GM21390 (cell line): ENCODE results near the gene SELENON.

Experiments used
- ATAC-seq: cut with Tn5 transposase; IDR thresholded peaks from one replicate; pipeline ENCODE4 v1.9.1; 2021; ENCODE audit not compliant: unreplicated experiment

SELENON gene

DNA sequence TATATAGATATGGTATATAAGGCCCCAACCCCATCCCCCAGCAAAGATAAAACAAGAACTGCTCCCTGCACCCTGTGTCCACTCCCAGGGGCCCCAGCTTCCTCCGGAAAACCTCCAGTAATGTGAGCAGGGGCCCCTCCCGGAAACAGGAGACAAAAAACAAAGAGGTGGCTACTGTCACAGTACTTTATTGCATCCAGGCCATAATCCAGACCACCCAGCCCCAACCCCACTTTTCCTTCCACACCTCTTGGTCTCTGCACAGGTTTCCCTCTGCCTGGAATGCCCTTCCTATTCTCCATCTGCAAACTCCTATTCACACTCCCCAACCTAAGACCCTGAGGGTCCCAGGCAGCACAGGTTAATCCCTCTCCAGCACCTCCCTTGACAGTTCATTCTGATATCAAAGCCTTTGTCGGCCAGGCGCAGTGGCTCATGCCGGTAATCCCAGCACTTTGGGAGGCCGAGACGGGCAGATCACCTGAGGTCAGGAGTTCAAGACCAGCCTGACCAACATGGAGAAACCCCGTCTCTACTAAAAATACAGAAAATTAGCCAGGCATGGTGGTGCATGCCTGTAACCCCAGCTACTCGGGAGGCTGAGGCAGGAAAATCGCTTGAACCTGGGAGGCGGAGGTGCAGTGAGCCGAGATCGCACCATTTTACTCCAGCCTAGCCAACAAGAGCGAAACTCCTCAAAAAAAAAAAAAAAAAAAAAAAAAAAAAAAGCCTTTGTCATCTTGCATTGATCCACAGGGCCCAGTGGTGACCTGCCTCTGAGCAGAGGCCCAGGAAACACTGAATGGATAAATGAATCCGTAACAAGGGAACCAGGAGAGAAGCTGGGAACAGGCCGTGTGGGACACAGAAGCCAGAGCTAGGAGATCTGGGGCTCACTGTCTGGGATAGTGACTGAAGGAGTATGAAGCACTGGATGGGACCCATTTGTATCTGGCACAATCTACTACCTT lies 61.6 kb downstream of the SELENON start:
- no peak for ATAC-seq

DNA sequence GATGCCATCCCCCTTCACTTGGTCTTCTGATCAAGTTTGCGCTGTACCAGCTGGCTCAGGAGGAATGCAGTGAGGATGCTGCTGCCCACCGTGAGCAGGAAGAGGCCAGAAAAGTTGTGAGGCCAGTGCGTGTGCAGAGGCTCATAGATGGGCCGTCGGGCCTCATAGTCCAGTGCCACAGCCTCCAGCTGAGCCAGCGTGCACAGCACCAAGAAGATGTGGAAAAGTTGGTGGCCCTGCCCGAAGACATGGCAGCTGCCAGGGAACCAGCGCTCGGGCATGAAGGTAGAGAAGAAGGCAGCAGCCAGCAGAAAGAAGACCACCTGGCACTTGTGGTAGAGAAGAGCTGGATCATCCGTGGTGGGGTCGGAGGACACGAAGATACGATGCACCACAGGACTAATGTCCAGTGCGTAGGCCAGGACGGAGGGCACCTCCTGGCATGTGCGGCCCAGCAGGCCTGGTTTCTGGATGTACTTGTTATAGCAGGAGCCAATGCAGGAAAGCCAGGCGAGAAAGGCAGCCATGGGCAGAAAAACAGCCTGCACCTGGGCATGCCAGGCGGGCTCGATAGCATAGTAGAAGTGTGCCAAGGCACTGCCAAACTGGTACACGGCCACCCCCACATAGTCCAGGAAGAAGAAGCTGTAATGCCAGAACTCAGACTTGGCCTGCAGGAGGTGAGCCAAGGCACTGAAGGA lies 62.9 kb downstream of the SELENON start:
- no peak for ATAC-seq

DNA sequence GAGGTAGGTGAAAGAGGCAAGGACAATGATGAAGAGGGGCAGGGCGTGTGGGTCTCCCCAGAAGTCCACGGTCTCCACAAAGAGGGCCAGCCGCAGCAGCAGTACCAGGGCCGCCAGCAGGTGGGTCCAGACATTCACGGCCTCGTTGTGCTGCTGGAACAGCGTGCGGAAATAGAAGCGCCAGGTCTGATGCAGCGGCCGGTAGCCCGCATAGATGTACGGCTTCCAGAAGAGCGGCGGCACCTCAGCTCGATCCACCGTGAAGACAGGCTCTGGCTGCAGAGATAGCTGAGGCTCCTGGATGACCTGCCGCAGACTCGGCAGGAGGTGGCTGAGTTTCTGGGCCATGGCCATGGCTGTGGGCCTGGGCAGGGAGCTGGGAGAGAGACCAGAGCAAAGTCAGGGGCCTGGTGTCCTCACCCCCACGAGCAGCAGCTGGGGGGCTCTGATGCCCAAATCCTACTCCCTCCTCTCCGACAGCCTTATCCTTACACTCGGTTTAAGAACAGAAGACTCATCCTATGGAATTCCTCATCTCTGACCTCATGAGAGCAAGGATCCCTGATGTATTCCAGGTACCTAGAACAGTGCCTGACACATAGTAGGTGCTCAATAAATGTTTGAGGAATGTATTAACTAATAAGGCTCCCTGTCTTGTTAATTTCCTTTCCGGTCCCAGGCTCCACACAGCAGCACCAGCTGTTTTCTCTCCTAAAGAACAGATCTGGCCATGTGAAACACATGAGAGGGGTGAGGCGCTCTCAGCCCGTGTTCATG lies 63.7 kb downstream of the SELENON start:
- no peak for ATAC-seq

DNA sequence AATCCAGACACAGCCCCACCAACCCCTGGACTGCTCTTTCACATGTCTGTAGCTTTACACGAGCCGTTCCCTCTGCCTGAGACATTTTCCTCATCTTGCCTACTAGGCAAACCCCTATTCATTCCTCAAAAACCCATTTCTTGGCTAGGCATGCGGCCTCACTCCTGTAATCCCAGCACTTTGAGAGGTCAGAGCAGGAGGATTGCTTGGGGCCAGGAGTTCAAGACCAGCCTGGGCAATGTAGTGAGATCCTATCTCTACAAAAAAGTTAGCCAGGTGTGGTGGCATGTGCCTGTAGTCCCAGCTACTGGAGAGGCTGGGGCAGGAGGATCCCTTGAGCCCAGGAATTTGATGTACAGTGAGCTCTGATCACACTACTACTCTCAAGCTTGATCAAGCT lies 64.4 kb downstream of the SELENON start:
- no peak for ATAC-seq

DNA sequence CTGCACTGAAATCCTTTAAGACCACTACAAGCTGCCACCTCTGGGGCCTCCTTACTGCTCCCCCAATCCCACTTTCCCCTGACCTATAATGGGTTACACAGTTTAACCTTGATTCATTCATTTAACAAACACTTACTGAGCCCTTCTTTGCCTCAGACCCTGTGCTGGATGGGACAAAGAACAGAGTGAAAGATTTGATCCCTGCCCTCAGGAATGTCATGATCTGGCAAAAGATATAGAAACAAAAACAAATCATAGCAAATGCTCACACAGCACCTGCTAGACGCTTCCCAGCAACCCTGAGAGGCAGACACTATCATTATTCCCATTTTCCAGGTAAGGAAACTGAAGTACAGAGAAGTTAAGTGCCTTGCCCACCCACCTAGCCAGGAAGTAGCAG lies 66.3 kb downstream of the SELENON start:
- no peak for ATAC-seq

DNA sequence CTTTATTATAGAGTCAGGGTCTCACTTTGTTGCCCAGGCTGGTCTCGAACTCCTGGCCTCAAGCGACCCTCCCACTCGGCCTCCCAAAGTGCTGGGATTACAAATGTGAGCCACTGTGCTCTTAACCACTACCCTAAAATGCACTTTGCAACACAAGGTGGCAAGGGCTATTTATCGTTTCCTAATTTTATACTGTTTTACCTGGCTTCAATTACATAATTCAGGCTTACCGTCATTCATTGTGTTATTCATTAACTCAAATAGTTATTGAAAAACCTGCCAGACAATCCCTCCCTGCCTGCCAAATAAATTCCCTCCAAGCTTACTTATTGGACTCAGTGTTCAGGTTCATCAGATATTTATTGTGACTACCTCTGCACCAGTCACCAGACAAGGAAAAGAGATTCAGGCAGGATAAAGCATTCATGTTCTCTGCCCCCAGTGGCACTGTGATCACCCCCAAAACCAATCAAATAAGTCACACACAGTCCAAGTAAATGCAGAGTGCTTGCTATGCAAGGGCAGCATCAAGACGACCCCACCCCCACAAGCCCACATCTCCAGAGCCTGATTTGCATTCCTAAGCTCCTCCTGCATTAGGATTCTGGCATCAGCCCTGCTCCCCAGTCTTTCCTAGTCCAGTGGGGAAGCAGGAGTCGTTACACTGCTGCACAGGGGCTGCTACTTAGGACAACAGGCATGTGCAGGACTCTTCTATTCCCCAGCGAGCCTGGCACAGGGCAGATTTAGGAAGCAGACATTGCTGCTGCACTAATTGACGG lies 67.4 kb downstream of the SELENON start:
- ATAC-seq, result no peak
